GM12874 (cell line): Measurements from ENCODE around the gene COPS7A.
A peak's percentile ranks its signal among the peaks of the same experiment; 100 is the strongest.

Experiments used
- TF ChIP-seq, protein P1 (sequence below): IDR thresholded peaks from 2 replicates; pipeline ENCODE4 v1.5.1; 2011; ENCODE audit warnings: low read depth, mild to moderate bottlenecking, control low read depth, low read length, moderate library complexity; ENCODE audit not compliant: insufficient read depth

COPS7A gene

GRCh38 chr12:6775185-6776174 lies 51.6 kb downstream of the COPS7A start:
- TF ChIP-seq, protein P1, sequence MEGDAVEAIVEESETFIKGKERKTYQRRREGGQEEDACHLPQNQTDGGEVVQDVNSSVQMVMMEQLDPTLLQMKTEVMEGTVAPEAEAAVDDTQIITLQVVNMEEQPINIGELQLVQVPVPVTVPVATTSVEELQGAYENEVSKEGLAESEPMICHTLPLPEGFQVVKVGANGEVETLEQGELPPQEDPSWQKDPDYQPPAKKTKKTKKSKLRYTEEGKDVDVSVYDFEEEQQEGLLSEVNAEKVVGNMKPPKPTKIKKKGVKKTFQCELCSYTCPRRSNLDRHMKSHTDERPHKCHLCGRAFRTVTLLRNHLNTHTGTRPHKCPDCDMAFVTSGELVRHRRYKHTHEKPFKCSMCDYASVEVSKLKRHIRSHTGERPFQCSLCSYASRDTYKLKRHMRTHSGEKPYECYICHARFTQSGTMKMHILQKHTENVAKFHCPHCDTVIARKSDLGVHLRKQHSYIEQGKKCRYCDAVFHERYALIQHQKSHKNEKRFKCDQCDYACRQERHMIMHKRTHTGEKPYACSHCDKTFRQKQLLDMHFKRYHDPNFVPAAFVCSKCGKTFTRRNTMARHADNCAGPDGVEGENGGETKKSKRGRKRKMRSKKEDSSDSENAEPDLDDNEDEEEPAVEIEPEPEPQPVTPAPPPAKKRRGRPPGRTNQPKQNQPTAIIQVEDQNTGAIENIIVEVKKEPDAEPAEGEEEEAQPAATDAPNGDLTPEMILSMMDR, result no peak

DNA sequence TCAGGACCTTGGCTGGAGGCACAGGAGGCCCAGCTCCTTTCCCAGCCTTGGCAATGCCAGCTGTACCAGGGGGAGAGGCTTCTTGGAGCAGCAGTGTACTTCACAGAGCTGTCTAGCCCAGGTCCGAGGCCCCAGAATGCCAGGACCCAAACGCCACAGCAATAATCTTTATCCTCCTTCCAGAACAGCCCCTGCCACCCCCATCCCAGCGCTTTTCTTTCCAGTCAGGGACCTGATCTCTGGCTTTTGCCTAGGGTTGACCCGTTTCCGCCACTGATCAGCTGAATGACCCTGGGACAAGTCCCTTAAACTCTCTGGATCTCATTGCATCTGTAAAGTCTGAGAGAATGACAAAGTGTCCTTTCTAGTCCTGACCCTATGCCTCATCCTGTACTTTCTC lies 53.5 kb downstream of the COPS7A start:
- TF ChIP-seq, protein P1, result no peak

GRCh38 chr12:6778217-6778573 lies 54.3 kb downstream of the COPS7A start:
- TF ChIP-seq, protein P1, result no peak

GRCh38 chr12:6778574-6779550 lies 55.0 kb downstream of the COPS7A start:
- TF ChIP-seq, protein P1, result peak; percentile 91

DNA sequence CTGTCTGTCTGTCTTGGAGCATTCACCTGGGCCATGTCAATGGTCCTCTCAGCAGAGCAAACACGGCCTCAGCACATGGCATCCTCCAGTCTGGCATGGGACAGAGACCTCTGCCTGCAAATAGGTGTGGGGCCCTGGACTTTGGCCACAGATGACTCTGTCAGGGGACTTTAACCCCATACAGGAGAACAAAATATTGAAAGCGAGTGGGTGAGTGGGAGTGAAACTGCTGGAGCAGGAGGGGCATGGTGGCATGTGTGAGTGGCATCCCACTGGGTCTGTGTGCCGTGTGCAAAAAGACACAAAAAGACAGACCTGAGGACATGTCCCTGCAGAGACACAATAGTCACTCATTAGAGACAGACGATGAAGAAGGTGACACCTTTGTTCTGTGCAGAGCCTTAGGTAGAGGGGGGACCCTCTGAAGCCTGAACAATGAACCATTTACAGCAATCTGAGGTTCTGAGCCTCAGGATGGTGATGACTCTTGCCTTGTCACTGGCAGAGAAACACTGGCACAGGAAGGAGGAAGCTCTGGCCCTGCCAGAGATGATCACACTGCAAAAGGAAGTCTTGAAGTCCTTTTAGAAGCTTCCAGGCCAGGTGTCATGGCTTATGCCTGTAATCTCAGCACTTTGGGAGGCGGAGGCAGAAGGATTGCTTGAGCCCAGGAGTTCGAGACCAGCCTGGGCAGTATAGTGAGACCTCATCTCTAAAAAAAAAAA lies 56.0 kb downstream of the COPS7A start:
- TF ChIP-seq, protein P1, result no peak

DNA sequence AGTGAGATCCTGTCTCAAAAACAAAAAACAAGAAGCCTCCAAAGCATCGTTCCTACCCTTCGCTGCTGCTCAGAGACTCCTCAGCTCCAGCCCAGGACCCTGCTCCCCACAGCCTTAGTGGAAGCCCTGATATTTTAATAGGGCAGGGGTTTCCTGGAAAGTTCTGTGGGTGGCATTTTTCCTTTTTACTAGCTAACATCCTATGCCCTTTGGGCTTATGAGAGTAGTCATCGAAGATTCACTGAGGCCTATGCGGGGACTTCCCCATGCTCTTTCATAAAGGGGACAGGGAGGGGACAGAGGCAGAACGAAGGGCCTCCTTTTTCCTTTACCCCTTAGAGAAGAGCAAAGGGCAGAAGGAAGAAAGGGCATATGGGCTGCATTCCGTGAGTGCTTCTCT lies 56.7 kb downstream of the COPS7A start:
- TF ChIP-seq, protein P1, result no peak
